ENCODE data around the gene TSPAN18.

The TSPAN18 gene, protein sequence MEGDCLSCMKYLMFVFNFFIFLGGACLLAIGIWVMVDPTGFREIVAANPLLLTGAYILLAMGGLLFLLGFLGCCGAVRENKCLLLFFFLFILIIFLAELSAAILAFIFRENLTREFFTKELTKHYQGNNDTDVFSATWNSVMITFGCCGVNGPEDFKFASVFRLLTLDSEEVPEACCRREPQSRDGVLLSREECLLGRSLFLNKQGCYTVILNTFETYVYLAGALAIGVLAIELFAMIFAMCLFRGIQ

DNA sequence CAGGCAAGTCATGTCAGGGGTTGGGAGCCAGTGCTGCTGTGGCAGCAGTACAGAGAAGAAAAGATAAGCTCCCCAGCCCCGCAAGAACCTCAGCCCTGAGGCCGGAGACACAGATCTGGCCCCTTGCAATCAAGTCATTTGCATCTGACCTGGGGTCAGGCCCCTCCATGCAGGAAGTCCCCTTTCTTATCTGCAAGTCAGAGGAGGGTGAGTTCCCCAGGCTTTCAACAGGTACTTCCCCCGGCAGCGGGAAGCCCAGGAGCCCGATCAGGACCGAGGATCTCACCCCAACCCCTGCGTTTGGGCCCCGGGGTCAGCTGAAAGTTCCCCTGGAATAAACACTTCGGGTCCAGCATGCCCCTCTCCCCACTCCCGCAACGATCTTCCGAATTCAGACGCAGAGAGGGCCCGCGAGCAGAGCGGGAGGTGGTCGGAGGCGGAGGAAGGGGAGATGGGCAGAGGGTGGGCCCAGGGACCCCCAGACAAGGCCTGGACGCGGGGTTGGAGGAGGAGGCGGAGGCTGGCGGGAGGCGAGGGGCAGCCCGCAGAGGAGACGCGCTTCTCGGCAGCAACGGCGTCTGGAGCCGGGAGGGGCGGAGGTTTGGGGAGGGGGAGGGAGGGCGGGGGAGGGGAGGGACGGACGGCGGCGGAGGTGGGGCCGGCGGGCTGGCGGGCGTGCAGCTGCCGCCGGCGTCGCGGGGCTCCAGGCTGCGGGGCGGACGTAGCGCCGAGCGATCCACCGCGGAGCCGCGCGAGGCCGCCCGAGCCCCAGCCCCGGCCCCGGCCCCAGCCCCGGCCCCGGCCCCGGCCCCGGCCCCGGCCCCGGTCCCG, at the start of gene TSPAN18:
TSPAN18 (plus strand) TSS at position 680 of the 831 bp plus-strand sequence. CDS start 179,455 bp downstream, outside the sequence.
- Histone ChIP-seq H3K36me3 (ENCODE audit: insufficient read depth, low read length) (no peaks in the 10 kb centered on the region), H3K9me2 (ENCODE audit: low read depth, low read length) (no peaks in the 10 kb centered on the region), H3F3A (ENCODE audit: insufficient read depth, low read length) (no peaks in the 10 kb centered on the region), H3K79me2 (ENCODE audit: insufficient read depth, low read length) (no peaks in the 10 kb centered on the region), H3K9me3 (ENCODE audit: low read length) (no peaks in the 10 kb centered on the region), H3K27ac (ENCODE audit: low read depth, low read length, poor library complexity, severe bottlenecking) (peak within 1 kb of the TSS; percentile 72), H3K4me2 (ENCODE audit: low read length) (peak within 1 kb of the TSS; percentile 99), H4K20me1 (ENCODE audit: insufficient read depth, low read length) (no peaks in the 10 kb centered on the region), H3K27me3 (ENCODE audit: insufficient read depth, low read length) (0 out of 2 replicates have a peak, but pooled peaks cover 3% of the 10 kb centered on the region), H2AFZ (ENCODE audit: low read length) (0 out of 2 replicates have a peak within 1 kb of the TSS, but pooled peaks have one; percentile 30), H3K9ac (ENCODE audit: low read length) (peak within 1 kb of the TSS; percentile 68), H3K4me1 (ENCODE audit: insufficient read depth, low read length, severe bottlenecking) (peaks cover 18% of the 10 kb centered on the region), H3K4me3 (ENCODE audit: low read depth, low read length, poor library complexity, severe bottlenecking) (peak within 1 kb of the TSS; percentile 80)
- no peak for TF ChIP-seq EZH2 (IDR thresholded peaks at IDR 0.05; ENCODE audit: borderline replicate concordance, low read length)
- TF ChIP-seq, protein P1, sequence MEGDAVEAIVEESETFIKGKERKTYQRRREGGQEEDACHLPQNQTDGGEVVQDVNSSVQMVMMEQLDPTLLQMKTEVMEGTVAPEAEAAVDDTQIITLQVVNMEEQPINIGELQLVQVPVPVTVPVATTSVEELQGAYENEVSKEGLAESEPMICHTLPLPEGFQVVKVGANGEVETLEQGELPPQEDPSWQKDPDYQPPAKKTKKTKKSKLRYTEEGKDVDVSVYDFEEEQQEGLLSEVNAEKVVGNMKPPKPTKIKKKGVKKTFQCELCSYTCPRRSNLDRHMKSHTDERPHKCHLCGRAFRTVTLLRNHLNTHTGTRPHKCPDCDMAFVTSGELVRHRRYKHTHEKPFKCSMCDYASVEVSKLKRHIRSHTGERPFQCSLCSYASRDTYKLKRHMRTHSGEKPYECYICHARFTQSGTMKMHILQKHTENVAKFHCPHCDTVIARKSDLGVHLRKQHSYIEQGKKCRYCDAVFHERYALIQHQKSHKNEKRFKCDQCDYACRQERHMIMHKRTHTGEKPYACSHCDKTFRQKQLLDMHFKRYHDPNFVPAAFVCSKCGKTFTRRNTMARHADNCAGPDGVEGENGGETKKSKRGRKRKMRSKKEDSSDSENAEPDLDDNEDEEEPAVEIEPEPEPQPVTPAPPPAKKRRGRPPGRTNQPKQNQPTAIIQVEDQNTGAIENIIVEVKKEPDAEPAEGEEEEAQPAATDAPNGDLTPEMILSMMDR (IDR thresholded peaks at IDR 0.05; ENCODE audit: low read length), result no peak

DNA sequence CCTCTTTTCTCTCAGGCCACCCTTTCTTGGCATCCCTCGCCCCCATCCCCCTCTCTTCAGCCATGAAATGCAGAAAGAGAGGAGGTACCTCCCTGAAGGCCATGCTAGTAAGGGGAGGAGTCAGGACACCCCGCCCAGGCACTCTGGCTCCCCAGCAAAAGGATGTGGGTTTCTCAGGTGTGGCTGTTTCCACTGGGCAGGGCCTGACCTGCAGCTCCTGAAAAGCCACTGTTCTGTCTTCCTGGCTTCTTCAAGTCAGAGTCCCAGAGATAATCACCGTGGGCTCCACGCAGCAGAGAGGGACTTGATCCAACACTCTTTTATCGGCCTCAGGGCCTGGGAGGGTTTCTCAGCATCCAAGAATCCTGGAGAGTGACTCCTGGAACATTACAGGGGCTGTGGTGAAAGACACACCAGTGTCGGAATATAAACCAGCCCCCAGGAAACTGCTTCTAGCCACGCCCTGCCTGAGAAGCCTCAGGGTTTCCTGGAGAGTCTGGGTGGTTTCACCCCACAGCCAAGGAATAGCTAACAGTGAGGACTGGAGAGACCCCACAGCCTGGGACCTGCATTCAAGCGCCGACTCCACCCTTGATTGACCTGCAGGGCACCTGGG, 45.7 kb upstream of the TSPAN18 start:
- no peaks in the 10 kb centered on the region for H3F3A ChIP-seq (ENCODE audit: insufficient read depth, low read length)
- no peak for TF ChIP-seq EZH2 (IDR thresholded peaks at IDR 0.05; ENCODE audit: borderline replicate concordance, low read length)
- H3K9me2 ChIP-seq (ENCODE audit: low read depth, low read length), result no peaks in the 10 kb centered on the region
- no peak overlapping the region for H3K4me3 ChIP-seq (ENCODE audit: low read depth, low read length, poor library complexity, severe bottlenecking)
- no peak overlapping the region for H2AFZ ChIP-seq (ENCODE audit: low read length)
- H3K79me2 ChIP-seq (ENCODE audit: insufficient read depth, low read length), result no peaks in the 10 kb centered on the region
- H3K4me1 ChIP-seq (ENCODE audit: insufficient read depth, low read length, severe bottlenecking), result no peaks in the 10 kb centered on the region
- no peaks in the 10 kb centered on the region for H3K9me3 ChIP-seq (ENCODE audit: low read length)
- H3K27me3 ChIP-seq (ENCODE audit: insufficient read depth, low read length), result no peaks in the 10 kb centered on the region
- no peak overlapping the region for H3K9ac ChIP-seq (ENCODE audit: low read length)
- no peak overlapping the region for H3K27ac ChIP-seq (ENCODE audit: low read depth, low read length, poor library complexity, severe bottlenecking)
- H3K36me3 ChIP-seq (ENCODE audit: insufficient read depth, low read length), result no peaks in the 10 kb centered on the region
- no peaks in the 10 kb centered on the region for H4K20me1 ChIP-seq (ENCODE audit: insufficient read depth, low read length)
- H3K4me2 ChIP-seq (ENCODE audit: low read length), result no peak overlapping the region

DNA sequence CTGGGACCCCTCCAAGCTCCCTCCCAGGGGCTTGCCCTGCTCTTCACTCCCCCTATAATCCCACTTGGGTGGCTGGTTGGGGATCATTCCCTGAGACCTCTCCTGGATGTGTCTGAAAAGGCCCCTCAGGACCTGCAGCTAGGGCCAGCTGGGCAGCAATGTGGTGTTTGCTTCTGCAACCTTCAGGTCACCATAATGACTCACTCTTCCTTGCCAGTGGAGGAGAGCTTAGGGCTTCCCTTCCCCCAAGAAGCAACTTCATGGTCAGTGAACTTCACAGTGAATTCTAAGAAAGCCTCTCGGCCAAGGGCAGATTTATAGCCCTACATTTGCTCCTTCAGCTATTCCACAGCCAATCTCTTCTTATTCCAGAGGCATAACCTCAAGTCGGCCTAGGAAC, 45.1 kb upstream of the TSPAN18 start:
- Histone ChIP-seq H3K36me3 (ENCODE audit: insufficient read depth, low read length) (no peaks in the 10 kb centered on the region), H3K9ac (ENCODE audit: low read length) (no peak overlapping the region), H4K20me1 (ENCODE audit: insufficient read depth, low read length) (no peaks in the 10 kb centered on the region), H3K4me2 (ENCODE audit: low read length) (no peak overlapping the region), H3K27me3 (ENCODE audit: insufficient read depth, low read length) (no peaks in the 10 kb centered on the region), H2AFZ (ENCODE audit: low read length) (no peak overlapping the region), H3K4me3 (ENCODE audit: low read depth, low read length, poor library complexity, severe bottlenecking) (no peak overlapping the region), H3K9me3 (ENCODE audit: low read length) (no peaks in the 10 kb centered on the region), H3K4me1 (ENCODE audit: insufficient read depth, low read length, severe bottlenecking) (no peaks in the 10 kb centered on the region), H3K79me2 (ENCODE audit: insufficient read depth, low read length) (no peaks in the 10 kb centered on the region), H3K9me2 (ENCODE audit: low read depth, low read length) (no peaks in the 10 kb centered on the region), H3K27ac (ENCODE audit: low read depth, low read length, poor library complexity, severe bottlenecking) (no peak overlapping the region), H3F3A (ENCODE audit: insufficient read depth, low read length) (no peaks in the 10 kb centered on the region)
- TF ChIP-seq, protein P1 (IDR thresholded peaks at IDR 0.05; ENCODE audit: low read length), result no peak
- TF ChIP-seq EZH2 (IDR thresholded peaks at IDR 0.05; ENCODE audit: borderline replicate concordance, low read length), result no peak

Data from OCI-LY1 (cell line).